Cardiac septum (tissue), 1 donor: ENCODE measurements around the gene C11orf86. TPM values are rescaled to one million over a fixed set of nuclear protein-coding genes. Genes with fewer than 3 reads are reported as not detected.

Experiments
- DNase-seq: peaks from one replicate; pipeline ENCODE4 v3.0.0-alpha.2; 2020; ENCODE audit warnings: low spot score
- intact Hi-C: fragments of 100-400 bp; cut with DNase I; formaldehyde crosslinking; loops from one replicate; pipeline ENCODE4 v1.14.0; 2022
- microRNA-seq: library from miRNA; unstranded; fragments of <30 nt; microRNA quantifications from one replicate; pipeline ENCODE4 v1.2.0, GENCODE V29; 2020
- total RNA-seq: library from RNA; stranded (reverse); fragmentation: NEBNext Ultra II Directional; extraction: Animal tissue kit (Norgen Biotek cat#: 25700); gene quantifications from one replicate; pipeline ENCODE4 v1.2.1, GENCODE V29; 2021
- donor health status: DM: no; HTN: no; CAD: no.

Gene C11orf86
- total RNA-seq, 1 donor from 2014 or later, result not detected

DNA sequence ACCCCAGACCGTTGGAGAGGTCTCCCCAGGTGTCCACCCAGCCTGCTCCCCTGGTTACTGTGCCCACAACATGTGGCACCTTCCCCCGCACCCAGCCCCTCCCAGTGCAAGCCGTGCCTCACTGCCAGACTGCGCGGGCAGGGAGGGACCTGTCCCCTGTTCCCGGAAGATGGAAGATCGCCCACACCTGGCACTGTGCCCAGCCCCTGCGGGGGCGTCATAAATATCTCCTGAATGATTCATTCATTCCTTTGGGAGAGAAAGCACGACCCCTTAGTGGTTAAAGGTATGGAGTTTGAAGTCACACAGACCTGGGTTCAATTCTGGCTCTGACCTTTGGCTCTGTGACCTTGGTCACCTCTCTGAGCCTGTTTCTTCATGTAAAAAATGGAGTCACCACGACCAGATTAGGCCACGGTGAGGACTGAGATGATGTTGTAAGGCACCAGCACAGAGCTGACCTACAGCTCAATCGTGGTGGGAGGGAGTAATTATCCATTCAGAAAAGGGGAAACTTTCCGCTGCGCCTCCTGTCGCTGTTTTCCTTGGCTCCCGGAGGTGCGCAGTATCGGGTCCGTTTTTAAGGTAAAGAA lies 47.3 kb downstream of the C11orf86 start:
- DNase-seq, result no peak
- intact Hi-C loops, result no loop called here

DNA sequence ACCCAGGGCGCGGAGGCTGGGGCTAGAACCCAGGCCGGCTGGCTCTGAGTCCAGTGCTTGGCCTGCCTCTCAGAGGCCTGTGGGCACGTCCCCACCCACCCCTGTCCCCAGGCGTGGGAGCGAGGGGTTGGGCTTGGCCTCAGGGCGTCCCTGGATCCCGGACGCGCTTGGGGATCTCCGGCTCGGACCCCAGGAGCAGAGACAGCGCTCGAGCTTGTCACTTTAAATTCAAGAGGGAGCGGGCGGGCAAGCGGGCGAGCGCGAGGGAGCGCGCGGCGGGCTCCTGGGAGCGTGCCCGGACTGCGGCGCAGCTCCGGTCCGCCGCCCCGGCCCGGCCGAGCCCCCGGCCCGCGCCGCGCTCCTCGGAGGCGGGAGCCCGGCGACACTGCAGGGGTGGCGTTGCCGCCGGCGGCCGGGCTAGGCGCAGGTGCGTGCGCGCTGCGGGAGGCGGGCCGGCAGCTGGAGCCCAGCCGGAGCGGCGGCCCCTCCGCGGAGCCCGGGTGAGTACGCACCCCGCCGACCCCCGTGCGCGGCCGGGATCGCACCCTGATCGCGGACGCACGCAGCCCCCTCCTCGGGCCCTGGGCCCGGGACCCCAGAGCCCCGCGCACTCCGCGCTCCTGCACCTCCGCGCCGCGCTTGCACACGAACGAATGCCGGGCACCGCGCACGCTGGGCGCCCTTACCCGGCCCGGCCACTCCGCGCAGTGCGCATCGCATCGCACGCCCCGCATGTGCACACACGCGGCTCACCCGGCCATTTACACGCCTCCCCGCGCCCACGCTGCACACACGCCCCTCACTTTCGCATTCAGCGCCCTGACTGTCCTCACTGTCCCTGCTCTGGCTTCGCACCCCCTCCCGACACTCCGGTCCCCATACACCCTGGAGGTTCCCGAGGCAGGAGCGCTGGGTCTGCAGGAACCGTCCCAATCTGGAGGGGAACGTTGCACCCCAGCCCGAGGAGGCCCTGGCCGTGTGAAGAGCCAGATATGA lies 48.2 kb downstream of the C11orf86 start, which contains the start of gene SYT12:
TSS of gene SYT12 (plus strand) at position 174 of the 996 bp plus-strand sequence. CDS start 7,011 bp downstream, outside the sequence.
- intact Hi-C loops, result no loop called here
- DNase-seq, result no peak

DNA sequence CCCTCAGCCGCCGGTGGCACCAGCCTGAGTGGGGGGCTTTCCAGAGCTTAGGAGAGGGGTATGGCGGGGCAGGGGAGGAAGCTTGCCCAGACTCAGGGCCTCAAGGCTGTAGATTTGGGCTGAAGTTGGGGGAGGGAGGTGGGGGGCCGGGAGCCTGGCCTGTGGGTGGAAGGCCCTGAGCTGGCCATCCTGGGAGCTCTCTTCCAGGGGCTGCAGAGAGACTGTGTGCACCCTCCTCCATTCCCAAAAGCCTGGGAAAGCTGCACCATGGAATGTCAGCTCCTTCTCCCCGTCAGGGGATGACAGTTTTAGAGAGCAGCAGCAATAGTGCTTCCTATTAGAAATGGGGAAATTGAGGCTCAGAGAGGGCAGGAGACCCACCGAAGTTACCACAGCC lies 48.9 kb downstream of the C11orf86 start:
- no peak for DNase-seq
- intact Hi-C loops, result no loop called here

DNA sequence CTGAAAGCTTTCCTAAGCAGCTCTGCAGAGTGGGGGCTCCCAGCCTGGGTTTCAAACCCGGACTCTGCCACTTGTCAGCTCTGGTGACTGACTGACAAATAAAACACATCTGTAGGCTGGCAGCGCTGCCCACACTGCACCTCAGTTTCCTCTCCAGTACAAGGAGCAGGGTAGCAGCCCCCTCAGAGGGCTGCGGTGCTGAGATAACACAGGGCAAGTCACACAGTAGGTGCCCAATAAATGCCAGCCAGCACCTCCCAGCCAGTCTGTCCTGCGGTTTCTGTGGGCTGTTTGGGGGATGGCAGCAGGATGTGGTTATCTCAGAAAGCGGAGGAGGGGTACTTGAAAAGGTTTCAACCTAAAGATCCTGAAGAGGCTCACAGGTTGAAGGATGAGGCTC lies 49.3 kb downstream of the C11orf86 start:
- no peak for DNase-seq
- intact Hi-C loops, result no loop called here

DNA sequence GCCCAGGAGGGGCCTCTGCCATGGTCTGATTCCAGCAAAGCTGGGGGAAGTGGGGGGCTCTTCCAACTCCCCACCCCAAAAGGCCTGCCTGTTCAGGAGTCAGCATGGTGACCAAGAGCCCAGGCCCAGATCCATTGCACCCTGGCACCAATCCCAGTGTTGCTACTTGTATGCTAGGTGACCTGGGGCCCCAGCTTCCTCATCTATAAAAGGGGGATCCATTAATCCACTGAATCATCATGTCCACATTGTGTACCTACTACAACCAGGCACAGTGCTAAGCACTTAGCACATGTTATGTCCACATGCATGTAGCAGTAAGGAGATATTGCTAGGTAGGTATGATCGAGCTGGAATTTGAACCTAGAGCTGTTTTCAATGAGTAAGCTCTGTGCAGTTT lies 49.9 kb downstream of the C11orf86 start:
- no peak for DNase-seq
- intact Hi-C loops, result no loop called here

DNA sequence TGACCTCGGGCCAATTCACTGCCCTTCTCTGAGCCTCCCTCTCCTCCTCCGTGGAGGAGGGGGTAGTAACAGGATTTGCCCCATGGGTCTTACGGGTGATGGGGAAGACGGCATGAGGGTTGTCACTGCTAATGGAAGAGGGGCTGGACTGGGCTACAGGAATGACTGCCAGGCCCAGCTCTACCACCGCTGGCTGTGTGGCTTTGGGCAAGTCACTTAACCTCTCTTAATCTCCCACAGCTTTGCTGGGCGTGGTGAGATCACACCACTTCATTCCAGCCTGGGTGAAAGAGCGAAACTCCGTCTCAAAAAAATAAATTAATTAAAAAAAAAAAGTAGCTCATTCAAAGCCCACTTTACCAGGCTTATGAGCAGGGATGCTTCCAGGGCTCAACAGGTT lies 50.6 kb downstream of the C11orf86 start:
- no peak for DNase-seq
- intact Hi-C loops, result no loop called here

Small RNAs within 50 kb of the gene (microRNA-seq; reads per million reads assigned to microRNA genes)
- gene MIR3163, result not detected

Other genes starting within 250 kb of the C11orf86 start
- gene SPTBN2, start 246.1 kb upstream of the C11orf86 start, total RNA-seq, result 1.7 TPM
- gene RCE1, start 131.9 kb upstream of the C11orf86 start, total RNA-seq, result 5.7 TPM
- gene LRFN4, start 118.2 kb upstream of the C11orf86 start, total RNA-seq, result 24.5 TPM
- 12.1 TPM for gene PC, start 16.9 kb upstream of the C11orf86 start, total RNA-seq
- gene SYT12, start 47.8 kb downstream of the C11orf86 start, total RNA-seq, result 2.2 TPM
- 25.8 TPM for gene RHOD, start 81.5 kb downstream of the C11orf86 start, total RNA-seq
- gene KDM2A, start 144.0 kb downstream of the C11orf86 start, total RNA-seq, result 46.4 TPM